ENCODE results near the gene CYP2C19. TPM values are rescaled to one million over a fixed set of nuclear protein-coding genes. Genes with fewer than 3 reads are reported as not detected.
"Not testable (repeated sequence)": the region's sequence is repeated elsewhere in the genome, so short reads cannot be mapped to it uniquely, and the experiment has no call there.

Gene CYP2C19
- total and polyA plus RNA-seq, 10 donors: not detected

- Histone ChIP-seq H3K4me1 (no peaks in the 10 kb centered on the region), H3K27me3 (replicated peaks in 1 of 7) (no peaks in the 10 kb centered on the region), H3K9me3 (peaks cover 0 to 7% (median 0%) of the 10 kb centered on the region in 8 donors), H3K36me3 (no peaks in the 10 kb centered on the region), H3K4me3 (no peak overlapping the region), H3K27ac (no peak overlapping the region)
- DNase-seq: no peak
- intact Hi-C loops (cut with DNase I; ENCODE audit: low total_unique reads): no loop called here
- WGBS, 5 donors: 47 to 70% (median 63%) methylated on average over 5 of the region's 5 CpGs
- TF ChIP-seq POLR2A (IDR thresholded peaks at IDR 0.05) (no peak), CTCF (IDR thresholded peaks at IDR 0.05 in 8 of 11, conservative IDR thresholded peaks at IDR 0.05 in 3 of 11) (no peak), POLR2AphosphoS5 (IDR thresholded peaks at IDR 0.05) (no peak)
Measured at GRCh38 chr10:94777886-94778458, 15.5 kb downstream of the CYP2C19 start.

GRCh38 chr10:94780844-94781243 is 18.4 kb downstream of the CYP2C19 start:
- intact Hi-C loops (cut with DNase I; ENCODE audit: low total_unique reads): no loop called here
- no peak overlapping the region for H3K27ac ChIP-seq
- H3K4me3 ChIP-seq: no peak overlapping the region

DNA sequence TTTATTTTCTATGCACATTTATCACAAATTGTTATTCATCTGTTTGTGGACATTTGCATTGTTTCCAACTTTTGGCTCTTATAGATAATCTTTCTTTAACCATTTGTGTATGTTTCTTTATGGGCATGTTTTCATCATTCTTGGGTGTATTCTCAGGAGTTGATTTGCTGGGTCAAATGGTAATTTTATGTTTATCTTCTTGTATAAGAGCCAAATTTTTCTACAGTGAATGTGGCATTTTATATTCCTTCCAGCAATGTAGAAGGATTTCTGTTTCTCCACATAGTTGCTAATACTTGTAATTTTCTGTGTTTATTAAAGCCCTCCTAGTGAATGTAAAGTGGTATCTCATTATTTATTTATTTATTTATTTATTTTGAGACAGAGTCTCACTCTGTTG is 21.8 kb downstream of the CYP2C19 start:
- H3K27me3 ChIP-seq (replicated peaks in 1 of 7): no peaks in the 10 kb centered on the region
- no peaks in the 10 kb centered on the region for H3K36me3 ChIP-seq
- H3K27ac ChIP-seq: no peak overlapping the region
- H3K9me3 ChIP-seq: peaks cover 0 to 13% (median 2%) of the 10 kb centered on the region in 8 donors
- no peak for TF ChIP-seq POLR2A (IDR thresholded peaks at IDR 0.05)
- TF ChIP-seq POLR2AphosphoS5 (IDR thresholded peaks at IDR 0.05): no peak
- TF ChIP-seq CTCF (IDR thresholded peaks at IDR 0.05 in 8 of 11, conservative IDR thresholded peaks at IDR 0.05 in 3 of 11): no peak
- DNase-seq: no peak
- H3K4me3 ChIP-seq: no peak overlapping the region
- intact Hi-C loops (cut with DNase I; ENCODE audit: low total_unique reads): no loop called here
- no peaks in the 10 kb centered on the region for H3K4me1 ChIP-seq

More at GRCh38 chr10:94780844-94781243, 18.4 kb downstream of the CYP2C19 start:
- no peak for DNase-seq
- TF ChIP-seq POLR2AphosphoS5 (IDR thresholded peaks at IDR 0.05) (no peak), CTCF (IDR thresholded peaks at IDR 0.05 in 8 of 11, conservative IDR thresholded peaks at IDR 0.05 in 3 of 11) (no peak), POLR2A (IDR thresholded peaks at IDR 0.05) (no peak)
- 57 to 74% (median 69%) methylated on average over 1 of the region's 1 CpG for WGBS, 5 donors
- H3K9me3 ChIP-seq: peaks cover 0 to 6% (median 0%) of the 10 kb centered on the region in 8 donors
- no peaks in the 10 kb centered on the region for H3K27me3 ChIP-seq (replicated peaks in 1 of 7)
- H3K4me1 ChIP-seq: no peaks in the 10 kb centered on the region
- no peaks in the 10 kb centered on the region for H3K36me3 ChIP-seq

DNA sequence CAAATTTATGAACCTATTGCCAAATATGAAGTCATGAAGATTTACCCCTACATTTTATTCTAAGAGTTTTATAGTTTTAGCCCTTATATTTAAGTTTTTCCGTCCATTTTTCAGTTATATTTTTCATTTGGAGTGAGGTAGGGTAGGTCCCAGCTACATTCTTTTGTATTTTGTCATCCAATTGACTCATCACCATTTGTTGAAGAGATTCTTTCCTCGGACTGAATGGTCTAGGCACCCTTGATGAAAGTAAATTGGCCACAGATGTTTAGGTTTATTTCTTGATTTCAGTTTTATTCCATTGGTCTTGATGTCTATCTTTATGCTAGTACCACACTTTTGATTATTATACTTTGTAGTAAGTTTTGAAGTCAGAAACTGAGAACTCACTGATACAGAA is 22.7 kb downstream of the CYP2C19 start:
- no peaks in the 10 kb centered on the region for H3K4me1 ChIP-seq
- no peak for DNase-seq
- peaks cover 0 to 22% (median 2%) of the 10 kb centered on the region in 8 donors for H3K9me3 ChIP-seq
- TF ChIP-seq POLR2A (IDR thresholded peaks at IDR 0.05) (no peak), POLR2AphosphoS5 (IDR thresholded peaks at IDR 0.05) (no peak), CTCF (IDR thresholded peaks at IDR 0.05 in 8 of 11, conservative IDR thresholded peaks at IDR 0.05 in 3 of 11) (no peak)
- H3K27me3 ChIP-seq (replicated peaks in 1 of 7): no peaks in the 10 kb centered on the region
- intact Hi-C loops (cut with DNase I; ENCODE audit: low total_unique reads): no loop called here
- H3K36me3 ChIP-seq: no peaks in the 10 kb centered on the region
- no peak overlapping the region for H3K27ac ChIP-seq
- 51 to 76% (median 60%) methylated on average over 2 of the region's 2 CpGs for WGBS, 5 donors
- H3K4me3 ChIP-seq: no peak overlapping the region

DNA sequence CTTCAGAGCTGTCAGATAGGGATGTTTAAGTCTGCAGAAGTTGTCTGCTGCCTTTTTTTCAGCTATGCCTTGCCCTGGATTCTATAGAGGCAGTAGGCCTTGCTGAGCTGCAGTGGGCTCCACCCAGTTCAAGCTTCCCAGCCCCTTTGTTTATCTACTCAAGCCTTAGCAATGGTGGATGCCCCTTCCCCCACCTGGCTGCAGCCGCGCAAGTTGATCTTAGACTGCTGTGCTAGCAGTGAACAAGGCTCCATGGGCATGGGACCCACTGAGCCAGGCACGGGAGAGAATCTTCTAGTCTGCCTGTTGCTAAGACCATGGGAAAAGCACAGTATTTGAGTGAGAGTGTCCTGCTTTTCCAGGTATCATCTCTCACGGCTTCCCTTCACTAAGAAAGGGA is 38.1 kb downstream of the CYP2C19 start:
- 75 to 94% (median 83%) methylated on average over 4 of the region's 4 CpGs for WGBS, 5 donors
- H3K9me3 ChIP-seq: peaks cover 0 to 47% (median 16%) of the 10 kb centered on the region in 8 donors

More for the DNA sequence above, 38.1 kb downstream of the CYP2C19 start:
- H3K27me3 ChIP-seq (replicated peaks in 1 of 7); H3K4me1 ChIP-seq; H3K4me3 ChIP-seq; DNase-seq; H3K36me3 ChIP-seq; intact Hi-C loops (cut with DNase I; ENCODE audit: low total_unique reads); H3K27ac ChIP-seq: not testable (repeated sequence)

Measured in spleen (tissue), 11 donors.